ENCODE data around the gene TRIM13. TPM values are rescaled to one million over a fixed set of nuclear protein-coding genes. Genes with fewer than 3 reads are reported as not detected.
A peak's percentile ranks its signal among the peaks of the same experiment; 100 is the strongest.

TRIM13 gene
- total RNA-seq, 3 donors from 2014 or later (not counting 1 experiment from before 2014, with no cell fraction given) = 18.9 to 22.1 (median 20.6) TPM

DNA sequence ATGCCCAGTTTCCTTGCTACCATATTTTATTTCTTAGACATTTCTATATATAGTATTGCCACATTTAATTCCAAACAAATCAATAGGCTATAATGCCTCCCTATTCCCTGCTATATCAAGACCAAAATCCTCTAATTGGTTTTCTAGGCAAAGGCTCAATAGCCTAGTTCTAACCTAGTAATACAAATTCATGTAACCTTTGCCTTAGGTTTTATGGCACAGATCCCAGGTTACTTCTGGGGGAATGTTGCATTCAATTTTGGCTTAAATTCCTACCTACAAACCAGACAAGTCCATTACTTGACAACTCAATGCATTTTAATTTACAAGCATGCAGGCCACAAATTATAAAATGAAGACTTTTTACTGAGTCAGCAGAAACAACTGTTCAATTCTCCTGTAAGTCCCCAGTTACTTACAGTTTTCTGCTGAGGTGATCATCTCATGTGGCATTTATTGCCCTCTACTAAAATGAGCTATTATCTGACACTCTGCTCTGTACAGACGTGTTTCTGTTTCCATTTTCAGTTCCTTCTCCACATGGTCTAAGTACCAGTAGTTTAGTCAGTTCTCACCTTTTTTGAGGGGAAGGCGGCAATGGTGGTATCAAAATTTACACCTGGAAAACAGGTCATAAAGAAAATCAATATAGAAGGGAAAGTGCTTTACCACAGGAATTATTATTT lies 30.1 kb downstream of the TRIM13 start:
- no peak for TF ChIP-seq CTCF (IDR thresholded peaks at IDR 0.05)
- Histone ChIP-seq H3K4me1 (ENCODE audit: control insufficient read depth, insufficient read depth, low read length) (no peaks in the 10 kb centered on the region), H3K36me3 (ENCODE audit: control insufficient read depth, insufficient read depth, low read length) (peaks cover 16% of the 10 kb centered on the region), H3K27ac (ENCODE audit: low read length) (no peak overlapping the region), H3K4me3 (ENCODE audit: low read length) (no peak overlapping the region), H3K27me3 (ENCODE audit: control insufficient read depth, insufficient read depth, low read length) (no peaks in the 10 kb centered on the region), H3K9me3 (ENCODE audit: control insufficient read depth, insufficient read depth, low read length) (no peaks in the 10 kb centered on the region)
- Mint-ChIP-seq H3K4me1 (peaks cover 10% of the 10 kb centered on the region in 2 donors), H3K4me3 (no peak overlapping the region), H3K36me3 (no peaks in the 10 kb centered on the region), H3K27ac (peak overlapping the region in 1 of 2 donors; percentile 42), H3K27me3 (ENCODE audit: low read depth in 2 of 2) (no peaks in the 10 kb centered on the region), H3K9me3 (no peaks in the 10 kb centered on the region)
- ATAC-seq (no peak), DNase-seq (no peak)
- WGBS (ENCODE audit: insufficient coverage) = 63% methylated on average over 2 of the region's 2 CpGs
- intact Hi-C loops (cut with micrococcal nuclease) = no loop called here

DNA sequence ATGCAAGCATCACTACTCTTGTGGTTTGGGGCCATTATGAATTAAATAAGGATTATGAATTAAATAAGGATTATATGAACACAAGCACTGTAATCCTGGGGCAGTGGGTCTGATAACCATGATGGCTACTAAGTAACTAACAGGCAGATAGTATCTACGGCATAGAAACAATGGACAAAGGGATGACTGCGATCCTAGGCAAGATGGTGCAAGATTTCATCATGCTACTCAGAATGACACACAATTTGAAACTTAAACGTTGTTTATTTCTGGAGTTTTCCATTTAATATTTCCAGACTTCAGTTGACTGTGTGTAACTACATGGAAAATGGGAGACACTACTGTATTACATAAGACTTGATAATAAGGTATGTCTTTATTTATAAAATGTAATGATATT lies 33.5 kb downstream of the TRIM13 start:
- Mint-ChIP-seq H3K27ac (no peak overlapping the region), H3K27me3 (ENCODE audit: low read depth in 2 of 2) (no peaks in the 10 kb centered on the region), H3K4me3 (no peak overlapping the region), H3K36me3 (no peaks in the 10 kb centered on the region), H3K9me3 (no peaks in the 10 kb centered on the region), H3K4me1 (peaks cover 10% of the 10 kb centered on the region in 2 donors)
- Histone ChIP-seq H3K4me3 (ENCODE audit: low read length) (no peak overlapping the region), H3K27ac (ENCODE audit: low read length) (no peak overlapping the region), H3K9me3 (ENCODE audit: control insufficient read depth, insufficient read depth, low read length) (no peaks in the 10 kb centered on the region), H3K36me3 (ENCODE audit: control insufficient read depth, insufficient read depth, low read length) (peaks cover 2% of the 10 kb centered on the region), H3K27me3 (ENCODE audit: control insufficient read depth, insufficient read depth, low read length) (no peaks in the 10 kb centered on the region), H3K4me1 (ENCODE audit: control insufficient read depth, insufficient read depth, low read length) (no peaks in the 10 kb centered on the region)
- intact Hi-C loops (cut with micrococcal nuclease) = no loop called here
- ATAC-seq (no peak), DNase-seq (no peak)
- no peak for TF ChIP-seq CTCF (IDR thresholded peaks at IDR 0.05)
- 93% methylated on average over 3 of the region's 3 CpGs for WGBS (ENCODE audit: insufficient coverage)

DNA sequence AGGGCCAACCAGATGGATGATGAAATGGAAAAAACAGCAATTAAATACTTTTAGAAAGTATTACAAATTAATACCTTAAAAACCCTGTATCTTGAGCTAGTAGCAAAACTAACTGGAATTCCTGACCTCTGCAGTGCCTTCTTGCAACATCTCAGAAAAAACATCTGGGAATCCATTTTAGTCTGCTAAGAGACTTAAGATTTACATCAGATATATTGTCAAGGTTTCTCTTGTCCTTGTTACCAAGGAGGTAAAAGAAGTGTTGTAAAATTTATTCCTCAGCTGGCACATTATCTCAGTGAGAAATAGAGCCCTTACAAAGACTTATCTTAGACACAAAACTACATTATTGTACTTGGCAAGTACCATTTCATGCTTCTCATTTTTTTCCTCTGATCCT lies 36.9 kb downstream of the TRIM13 start:
- ATAC-seq = no peak
- peaks cover 0 to 5% of the 10 kb centered on the region in 2 donors for H3K4me1 Mint-ChIP-seq
- no peaks in the 10 kb centered on the region for H3K9me3 ChIP-seq (ENCODE audit: control insufficient read depth, insufficient read depth, low read length)
- H3K4me3 ChIP-seq (ENCODE audit: low read length) = no peak overlapping the region
- H3K9me3 Mint-ChIP-seq = no peaks in the 10 kb centered on the region
- H3K27me3 Mint-ChIP-seq (ENCODE audit: low read depth in 2 of 2) = no peaks in the 10 kb centered on the region
- DNase-seq = no peak
- H3K27ac Mint-ChIP-seq = no peak overlapping the region
- intact Hi-C loops (cut with micrococcal nuclease) = no loop called here
- H3K27me3 ChIP-seq (ENCODE audit: control insufficient read depth, insufficient read depth, low read length) = no peaks in the 10 kb centered on the region
- no peaks in the 10 kb centered on the region for H3K36me3 Mint-ChIP-seq
- no peak overlapping the region for H3K27ac ChIP-seq (ENCODE audit: low read length)
- no peak for TF ChIP-seq CTCF (IDR thresholded peaks at IDR 0.05)
- H3K4me1 ChIP-seq (ENCODE audit: control insufficient read depth, insufficient read depth, low read length) = no peaks in the 10 kb centered on the region
- H3K36me3 ChIP-seq (ENCODE audit: control insufficient read depth, insufficient read depth, low read length) = no peaks in the 10 kb centered on the region
- no peak overlapping the region for H3K4me3 Mint-ChIP-seq

DNA sequence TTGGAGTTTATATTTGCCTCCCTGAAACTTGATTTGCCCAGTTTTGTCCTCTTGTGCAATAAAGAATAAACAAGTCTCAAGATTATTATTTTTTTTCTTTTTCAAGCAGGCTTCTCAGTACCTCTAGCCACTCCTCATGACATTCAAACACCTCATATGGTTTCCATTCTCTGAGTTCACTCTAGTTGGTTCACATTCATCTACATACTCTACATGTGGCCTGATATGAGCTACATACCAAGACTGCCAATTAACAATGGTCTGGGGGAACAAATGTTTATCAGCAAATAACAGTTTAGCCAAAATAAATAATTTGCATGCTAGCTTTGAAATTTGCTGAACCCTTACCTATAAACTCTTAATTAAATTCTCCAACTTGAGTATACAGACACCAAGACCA lies 40.9 kb downstream of the TRIM13 start:
- Mint-ChIP-seq H3K36me3 (no peaks in the 10 kb centered on the region), H3K4me1 (no peaks in the 10 kb centered on the region), H3K27me3 (ENCODE audit: low read depth in 2 of 2) (no peaks in the 10 kb centered on the region), H3K4me3 (no peak overlapping the region), H3K27ac (no peak overlapping the region), H3K9me3 (no peaks in the 10 kb centered on the region)
- no peak overlapping the region for H3K27ac ChIP-seq (ENCODE audit: low read length)
- H3K9me3 ChIP-seq (ENCODE audit: control insufficient read depth, insufficient read depth, low read length) = no peaks in the 10 kb centered on the region
- intact Hi-C loops (cut with micrococcal nuclease) = no loop called here
- H3K4me1 ChIP-seq (ENCODE audit: control insufficient read depth, insufficient read depth, low read length) = no peaks in the 10 kb centered on the region
- no peak for ATAC-seq
- no peak for TF ChIP-seq CTCF (IDR thresholded peaks at IDR 0.05)
- DNase-seq = no peak
- H3K27me3 ChIP-seq (ENCODE audit: control insufficient read depth, insufficient read depth, low read length) = no peaks in the 10 kb centered on the region
- peaks cover 4% of the 10 kb centered on the region for H3K36me3 ChIP-seq (ENCODE audit: control insufficient read depth, insufficient read depth, low read length)
- H3K4me3 ChIP-seq (ENCODE audit: low read length) = no peak overlapping the region
